IMR-90 (cell line): ENCODE data around the gene GIT1. TPM values are rescaled to one million over a fixed set of nuclear protein-coding genes. Genes with fewer than 3 reads are reported as not detected.

ENCODE experiments used
- CEBPB ChIP-seq: IDR thresholded peaks from 2 replicates; pipeline ENCODE4 v1.6.1; 2012; ENCODE audit warnings: low read depth, low read length, improper control_type of control experiment
- MAFK ChIP-seq: IDR thresholded peaks from 2 replicates; pipeline ENCODE4 v1.6.1; 2012; ENCODE audit warnings: low read depth, low read length, improper control_type of control experiment
- polyA plus RNA-seq, 3 experiments: library from polyadenylated mRNA; depleted of rRNA; stranded (reverse); fragments of >200 nt; gene quantifications; 2 replicates each; pipeline ENCODE4 v1.2.3, GENCODE V29; 2012; ENCODE audit warnings: low replicate concordance in 1 of 3
- total RNA-seq: library from RNA; depleted of rRNA; stranded (reverse); fragments of >200 nt; gene quantifications from 2 replicates; pipeline ENCODE4 v1.2.3, GENCODE V29; 2012
- TF ChIP-seq, protein P1 (sequence below): conservative IDR thresholded peaks from 2 replicates; pipeline ENCODE4 v1.5.1; 2012; ENCODE audit warnings: mild to moderate bottlenecking, low read depth, low read length, improper control_type of control experiment
- TF ChIP-seq, protein P2 (sequence below): fragments of 150-350 bp; IDR thresholded peaks from 2 replicates; pipeline ENCODE4 v1.6.1; 2017; ENCODE audit warnings: mild to moderate bottlenecking, antibody characterized with exemption, low read length, low read depth

GIT1 gene
- total and polyA plus RNA-seq, 2 of the 4 experiments (the other 2 are of a cell fraction): 14.2 to 34.2 TPM

DNA sequence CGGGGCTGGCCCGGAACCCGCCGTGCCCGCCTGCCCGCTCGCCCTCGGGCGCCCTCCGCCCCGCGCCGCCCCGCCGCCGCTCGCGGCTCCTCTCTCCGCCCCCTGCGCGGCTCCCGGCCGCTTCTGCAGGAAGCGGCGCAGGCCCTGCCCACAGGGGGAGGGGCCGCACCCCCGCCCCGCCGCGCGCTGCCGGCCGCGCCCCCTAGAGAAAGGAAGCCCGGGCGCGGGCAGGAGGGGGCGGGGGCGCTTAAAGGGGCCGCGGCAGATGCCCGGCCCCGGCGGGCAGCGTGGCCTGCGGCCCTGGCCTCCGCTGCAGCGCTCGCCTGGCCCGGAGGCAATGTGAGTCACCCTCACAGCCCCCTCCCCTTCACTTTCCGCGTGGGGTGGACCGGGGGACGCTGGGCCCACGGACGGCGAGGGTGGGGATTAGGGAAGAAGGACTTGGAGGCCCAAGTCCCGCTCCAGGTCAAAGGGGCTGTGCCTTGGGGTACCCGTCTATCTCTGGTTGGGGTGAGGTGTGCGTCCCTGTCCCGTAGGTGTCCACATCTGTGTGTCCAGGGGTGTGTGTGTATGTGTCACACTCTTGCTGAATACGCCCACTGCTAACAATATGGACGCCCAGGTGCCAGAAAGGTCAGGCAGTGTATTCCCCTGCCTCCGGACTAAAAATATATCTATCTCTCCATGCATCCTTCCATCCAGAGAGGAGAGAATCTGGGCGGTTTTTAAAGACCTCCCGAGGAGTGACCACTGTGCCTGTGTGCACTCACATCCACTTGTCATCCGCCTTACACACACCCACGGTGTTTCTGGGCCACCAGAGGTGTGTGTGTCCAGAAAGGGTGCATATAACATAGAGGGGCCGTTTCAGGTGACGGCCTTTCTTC is at the start of gene GIT1 (continued):
- TF ChIP-seq, protein P1, sequence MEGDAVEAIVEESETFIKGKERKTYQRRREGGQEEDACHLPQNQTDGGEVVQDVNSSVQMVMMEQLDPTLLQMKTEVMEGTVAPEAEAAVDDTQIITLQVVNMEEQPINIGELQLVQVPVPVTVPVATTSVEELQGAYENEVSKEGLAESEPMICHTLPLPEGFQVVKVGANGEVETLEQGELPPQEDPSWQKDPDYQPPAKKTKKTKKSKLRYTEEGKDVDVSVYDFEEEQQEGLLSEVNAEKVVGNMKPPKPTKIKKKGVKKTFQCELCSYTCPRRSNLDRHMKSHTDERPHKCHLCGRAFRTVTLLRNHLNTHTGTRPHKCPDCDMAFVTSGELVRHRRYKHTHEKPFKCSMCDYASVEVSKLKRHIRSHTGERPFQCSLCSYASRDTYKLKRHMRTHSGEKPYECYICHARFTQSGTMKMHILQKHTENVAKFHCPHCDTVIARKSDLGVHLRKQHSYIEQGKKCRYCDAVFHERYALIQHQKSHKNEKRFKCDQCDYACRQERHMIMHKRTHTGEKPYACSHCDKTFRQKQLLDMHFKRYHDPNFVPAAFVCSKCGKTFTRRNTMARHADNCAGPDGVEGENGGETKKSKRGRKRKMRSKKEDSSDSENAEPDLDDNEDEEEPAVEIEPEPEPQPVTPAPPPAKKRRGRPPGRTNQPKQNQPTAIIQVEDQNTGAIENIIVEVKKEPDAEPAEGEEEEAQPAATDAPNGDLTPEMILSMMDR: peak; percentile 19; the same call in 1 of the 2 replicates
- TF ChIP-seq, protein P2, sequence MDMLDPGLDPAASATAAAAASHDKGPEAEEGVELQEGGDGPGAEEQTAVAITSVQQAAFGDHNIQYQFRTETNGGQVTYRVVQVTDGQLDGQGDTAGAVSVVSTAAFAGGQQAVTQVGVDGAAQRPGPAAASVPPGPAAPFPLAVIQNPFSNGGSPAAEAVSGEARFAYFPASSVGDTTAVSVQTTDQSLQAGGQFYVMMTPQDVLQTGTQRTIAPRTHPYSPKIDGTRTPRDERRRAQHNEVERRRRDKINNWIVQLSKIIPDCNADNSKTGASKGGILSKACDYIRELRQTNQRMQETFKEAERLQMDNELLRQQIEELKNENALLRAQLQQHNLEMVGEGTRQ: no peak
- TF ChIP-seq MAFK (no peak), CEBPB (no peak)
